Measurements from ENCODE around the gene AMER2. TPM values are rescaled to one million over a fixed set of nuclear protein-coding genes. Genes with fewer than 3 reads are reported as not detected.

AMER2 gene
- total RNA-seq, 4 donors from 2014 or later, result not detected

- H3K9me3 ChIP-seq, result no peaks in the 10 kb centered on the region
- intact Hi-C loops (cut with DNase I), result no loop called here
- no peaks in the 10 kb centered on the region for H3K36me3 ChIP-seq
- peaks cover 0 to 46% (median 0%) of the 10 kb centered on the region in 4 donors for H3K27me3 ChIP-seq
- no peak for DNase-seq
- no peaks in the 10 kb centered on the region for H3K4me1 ChIP-seq
- 76 to 77% methylated on average over 8 of the region's 8 CpGs for WGBS, 2 donors
- no peak overlapping the region for H3K27ac ChIP-seq
- no peak for TF ChIP-seq CTCF (IDR thresholded peaks at IDR 0.05)
- no peak for TF ChIP-seq POLR2A (IDR thresholded peaks at IDR 0.05)
- no peak overlapping the region for H3K4me3 ChIP-seq
Measured at GRCh38 chr13:25192489-25192888, 20.4 kb upstream of the AMER2 start.

GRCh38 chr13:25192052-25192451 lies 20.0 kb upstream of the AMER2 start:
- no peak for TF ChIP-seq CTCF (IDR thresholded peaks at IDR 0.05)
- TF ChIP-seq POLR2A (IDR thresholded peaks at IDR 0.05), result no peak
- Histone ChIP-seq H3K9me3 (no peaks in the 10 kb centered on the region), H3K36me3 (no peaks in the 10 kb centered on the region), H3K4me1 (no peaks in the 10 kb centered on the region), H3K27me3 (peaks cover 0 to 46% (median 0%) of the 10 kb centered on the region in 4 donors), H3K27ac (no peak overlapping the region), H3K4me3 (no peak overlapping the region)
- WGBS, 2 donors, result 71 to 81% methylated on average over 2 of the region's 2 CpGs
- no peak for DNase-seq
- intact Hi-C loops (cut with DNase I), result no loop called here

GRCh38 chr13:25190771-25191170 lies 18.7 kb upstream of the AMER2 start:
- Histone ChIP-seq H3K27ac (no peak overlapping the region), H3K4me3 (no peak overlapping the region), H3K27me3 (peaks cover 0 to 54% (median 0%) of the 10 kb centered on the region in 4 donors), H3K36me3 (no peaks in the 10 kb centered on the region), H3K9me3 (no peaks in the 10 kb centered on the region), H3K4me1 (no peaks in the 10 kb centered on the region)
- WGBS, 2 donors, result 70 to 72% methylated on average over 4 of the region's 4 CpGs
- no peak for DNase-seq
- TF ChIP-seq POLR2A (IDR thresholded peaks at IDR 0.05), result no peak
- no peak for TF ChIP-seq CTCF (IDR thresholded peaks at IDR 0.05)
- intact Hi-C loops (cut with DNase I), result no loop called here

- DNase-seq, result no peak
- H3K4me3 ChIP-seq, result no peak overlapping the region
- no peaks in the 10 kb centered on the region for H3K4me1 ChIP-seq
- H3K9me3 ChIP-seq, result no peaks in the 10 kb centered on the region
- no peaks in the 10 kb centered on the region for H3K36me3 ChIP-seq
- 56 to 67% methylated on average over 2 to 5 of the region's 5 CpGs for WGBS, 2 donors
- peaks cover 0 to 55% (median 0%) of the 10 kb centered on the region in 4 donors for H3K27me3 ChIP-seq
- H3K27ac ChIP-seq, result no peak overlapping the region
- intact Hi-C loops (cut with DNase I), result no loop called here
- TF ChIP-seq CTCF (IDR thresholded peaks at IDR 0.05), result no peak
- TF ChIP-seq POLR2A (IDR thresholded peaks at IDR 0.05), result no peak
Measured at GRCh38 chr13:25190256-25190655, 18.2 kb upstream of the AMER2 start.

- TF ChIP-seq CTCF (IDR thresholded peaks at IDR 0.05), result no peak
- no peak for TF ChIP-seq POLR2A (IDR thresholded peaks at IDR 0.05)
- H3K27me3 ChIP-seq, result peaks cover 0 to 57% (median 0%) of the 10 kb centered on the region in 4 donors
- no peak overlapping the region for H3K27ac ChIP-seq
- no peaks in the 10 kb centered on the region for H3K4me1 ChIP-seq
- no peak for DNase-seq
- no peak overlapping the region for H3K4me3 ChIP-seq
- WGBS, 2 donors, result 70 to 93% methylated on average over 2 to 4 of the region's 5 CpGs
- H3K36me3 ChIP-seq, result no peaks in the 10 kb centered on the region
- no peaks in the 10 kb centered on the region for H3K9me3 ChIP-seq
- intact Hi-C loops (cut with DNase I), result no loop called here
Measured at GRCh38 chr13:25187596-25187995, 15.5 kb upstream of the AMER2 start.

All from esophagus squamous epithelium (tissue), 5 donors.